Spleen (tissue), 7 donors: ENCODE results near the gene ADGRF4.

Experiments used
- POLR2A ChIP-seq, 3 donors: fragments of 450-650 bp; IDR thresholded peaks; one replicate each; pipeline ENCODE4 v1.5.1; 2017; ENCODE audit warnings: antibody characterized with exemption in 3 of 3, mild to moderate bottlenecking in 1 of 3
- POLR2AphosphoS5 ChIP-seq, 3 donors: sonication (generic); formaldehyde crosslinking; IDR thresholded peaks; one replicate each; pipeline ENCODE4 v1.5.1; 2017; ENCODE audit warnings: antibody characterized with exemption in 3 of 3
- TF ChIP-seq, protein P1 (sequence below), 11 experiments: fragments of 200-600 bp in 7 of 11; fragments of 450-650 bp in 4 of 11; sonication (generic) in 4 of 11; IDR thresholded peaks in 8 of 11; conservative IDR thresholded peaks in 3 of 11; 1 replicate in 7 of 11; 2 replicates in 4 of 11; pipeline versions ENCODE4 v1.4.0 to v1.8.0; 2016 to 2021; ENCODE audit warnings: antibody characterized with exemption in 11 of 11, inconsistent platforms in 4 of 11, mild to moderate bottlenecking in 1 of 11
- donor health status: DM: no; HTN: no; CAD: no; lungs with moderate emphysema.
- donor health status: DM: no; HTN: no; CAD: no.
- donor health status: DM: no; HTN: no; CAD: no.

DNA sequence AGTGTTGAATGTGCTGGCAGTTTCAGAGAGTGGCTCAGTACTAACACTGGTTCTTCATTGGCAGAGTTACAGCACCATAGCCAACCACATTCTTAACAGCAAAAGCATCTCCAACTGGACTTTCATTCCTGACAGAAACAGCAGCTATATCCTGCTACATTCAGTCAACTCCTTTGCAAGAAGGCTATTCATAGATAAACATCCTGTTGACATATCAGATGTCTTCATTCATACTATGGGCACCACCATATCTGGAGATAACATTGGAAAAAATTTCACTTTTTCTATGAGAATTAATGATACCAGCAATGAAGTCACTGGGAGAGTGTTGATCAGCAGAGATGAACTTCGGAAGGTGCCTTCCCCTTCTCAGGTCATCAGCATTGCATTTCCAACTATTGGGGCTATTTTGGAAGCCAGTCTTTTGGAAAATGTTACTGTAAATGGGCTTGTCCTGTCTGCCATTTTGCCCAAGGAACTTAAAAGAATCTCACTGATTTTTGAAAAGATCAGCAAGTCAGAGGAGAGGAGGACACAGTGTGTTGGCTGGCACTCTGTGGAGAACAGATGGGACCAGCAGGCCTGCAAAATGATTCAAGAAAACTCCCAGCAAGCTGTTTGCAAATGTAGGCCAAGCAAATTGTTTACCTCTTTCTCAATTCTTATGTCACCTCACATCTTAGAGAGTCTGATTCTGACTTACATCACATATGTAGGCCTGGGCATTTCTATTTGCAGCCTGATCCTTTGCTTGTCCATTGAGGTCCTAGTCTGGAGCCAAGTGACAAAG, 17.0 kb upstream of the ADGRF4 start:
- TF ChIP-seq, protein P1, sequence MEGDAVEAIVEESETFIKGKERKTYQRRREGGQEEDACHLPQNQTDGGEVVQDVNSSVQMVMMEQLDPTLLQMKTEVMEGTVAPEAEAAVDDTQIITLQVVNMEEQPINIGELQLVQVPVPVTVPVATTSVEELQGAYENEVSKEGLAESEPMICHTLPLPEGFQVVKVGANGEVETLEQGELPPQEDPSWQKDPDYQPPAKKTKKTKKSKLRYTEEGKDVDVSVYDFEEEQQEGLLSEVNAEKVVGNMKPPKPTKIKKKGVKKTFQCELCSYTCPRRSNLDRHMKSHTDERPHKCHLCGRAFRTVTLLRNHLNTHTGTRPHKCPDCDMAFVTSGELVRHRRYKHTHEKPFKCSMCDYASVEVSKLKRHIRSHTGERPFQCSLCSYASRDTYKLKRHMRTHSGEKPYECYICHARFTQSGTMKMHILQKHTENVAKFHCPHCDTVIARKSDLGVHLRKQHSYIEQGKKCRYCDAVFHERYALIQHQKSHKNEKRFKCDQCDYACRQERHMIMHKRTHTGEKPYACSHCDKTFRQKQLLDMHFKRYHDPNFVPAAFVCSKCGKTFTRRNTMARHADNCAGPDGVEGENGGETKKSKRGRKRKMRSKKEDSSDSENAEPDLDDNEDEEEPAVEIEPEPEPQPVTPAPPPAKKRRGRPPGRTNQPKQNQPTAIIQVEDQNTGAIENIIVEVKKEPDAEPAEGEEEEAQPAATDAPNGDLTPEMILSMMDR (IDR thresholded peaks at IDR 0.05 in 8 of 11, conservative IDR thresholded peaks at IDR 0.05 in 3 of 11) = no peak
- TF ChIP-seq POLR2AphosphoS5 (IDR thresholded peaks at IDR 0.05) (no peak), POLR2A (IDR thresholded peaks at IDR 0.05) (no peak)
